ENCODE measurements around the gene ZSCAN32.

DNA sequence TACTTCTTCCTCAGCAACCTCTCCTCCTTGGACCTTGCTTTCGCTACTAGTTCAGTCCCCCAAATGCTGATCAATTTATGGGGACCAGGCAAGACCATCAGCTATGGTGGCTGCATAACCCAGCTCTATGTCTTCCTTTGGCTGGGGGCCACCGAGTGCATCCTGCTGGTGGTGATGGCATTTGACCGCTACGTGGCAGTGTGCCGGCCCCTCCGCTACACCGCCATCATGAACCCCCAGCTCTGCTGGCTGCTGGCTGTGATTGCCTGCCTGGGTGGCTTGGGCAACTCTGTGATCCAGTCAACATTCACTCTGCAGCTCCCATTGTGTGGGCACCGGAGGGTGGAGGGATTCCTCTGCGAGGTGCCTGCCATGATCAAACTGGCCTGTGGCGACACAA lies 44.7 kb downstream of the ZSCAN32 start:
- TF ChIP-seq CTCF (IDR thresholded peaks at IDR 0.05; ENCODE audit: low read depth, low read length) (no peak), POLR2A (IDR thresholded peaks at IDR 0.05; ENCODE audit: extremely low read depth, insufficient read length) (no peak), MYC (IDR thresholded peaks at IDR 0.05; ENCODE audit: low read depth, low read length) (no peak)
- TF ChIP-seq, protein P1, sequence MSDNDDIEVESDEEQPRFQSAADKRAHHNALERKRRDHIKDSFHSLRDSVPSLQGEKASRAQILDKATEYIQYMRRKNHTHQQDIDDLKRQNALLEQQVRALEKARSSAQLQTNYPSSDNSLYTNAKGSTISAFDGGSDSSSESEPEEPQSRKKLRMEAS (IDR thresholded peaks at IDR 0.05; ENCODE audit: low read depth, low read length) = no peak
